HTR-8/SVneo (cell line): ENCODE data around the gene AQP7.
"Not testable (repeated sequence)": the region's sequence is repeated elsewhere in the genome, so short reads cannot be mapped to it uniquely, and the experiment has no call there.

Experiments used
- DNase-seq: peaks from one replicate; pipeline ENCODE4 v3.0.0; 2011; ENCODE audit warnings: low spot score, mixed read lengths; ENCODE audit not compliant: insufficient read length
- FAIRE-seq: peaks from 2 replicates; lab custom pipeline; 2011; peaks lifted over from hg19 to GRCh38; lab: Jason Lieb, UNC

AQP7 gene

DNA sequence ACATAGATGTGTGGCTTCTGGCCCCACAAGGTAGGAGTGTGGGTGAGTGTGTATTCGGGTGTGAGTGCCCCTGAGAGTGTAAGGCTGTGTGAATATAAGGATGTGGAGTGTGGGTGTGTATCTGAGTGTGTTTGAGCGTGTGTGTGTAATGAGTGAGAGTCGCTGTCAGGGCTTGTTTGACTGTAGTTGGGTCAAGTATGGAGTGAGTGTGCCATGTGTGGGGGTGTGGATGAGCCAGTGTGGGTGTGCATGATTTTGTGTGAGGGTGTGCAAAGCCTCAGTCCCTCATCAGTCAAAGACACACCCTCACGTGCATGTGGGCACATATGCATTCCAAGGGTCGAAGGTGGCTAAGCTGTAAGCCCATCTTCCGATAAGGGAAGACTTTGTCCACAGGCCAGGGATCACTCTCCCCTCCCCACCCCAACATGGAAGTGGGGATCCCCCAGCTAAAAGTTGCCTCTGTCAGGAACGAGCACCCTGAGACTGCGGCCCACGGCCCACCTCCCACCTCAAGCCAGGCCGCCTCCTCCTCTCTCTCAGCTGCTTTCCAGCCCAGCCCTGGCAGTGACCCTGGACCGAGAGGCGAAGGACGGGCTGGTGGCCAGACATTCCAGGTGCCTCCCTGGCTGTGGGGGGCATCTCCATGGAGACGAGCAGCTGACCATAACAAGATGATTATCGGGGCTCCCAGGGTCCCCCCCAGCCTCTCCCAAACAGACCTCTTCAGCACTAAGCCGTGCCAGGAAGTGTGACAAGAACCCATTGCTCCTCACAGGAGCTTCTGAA is 32.1 kb upstream of the AQP7 start:
- no peak for DNase-seq
- FAIRE-seq: no peak

GRCh38 chr9:33433871-33434270 is 31.5 kb upstream of the AQP7 start:
- no peak for FAIRE-seq
- DNase-seq: no peak

DNA sequence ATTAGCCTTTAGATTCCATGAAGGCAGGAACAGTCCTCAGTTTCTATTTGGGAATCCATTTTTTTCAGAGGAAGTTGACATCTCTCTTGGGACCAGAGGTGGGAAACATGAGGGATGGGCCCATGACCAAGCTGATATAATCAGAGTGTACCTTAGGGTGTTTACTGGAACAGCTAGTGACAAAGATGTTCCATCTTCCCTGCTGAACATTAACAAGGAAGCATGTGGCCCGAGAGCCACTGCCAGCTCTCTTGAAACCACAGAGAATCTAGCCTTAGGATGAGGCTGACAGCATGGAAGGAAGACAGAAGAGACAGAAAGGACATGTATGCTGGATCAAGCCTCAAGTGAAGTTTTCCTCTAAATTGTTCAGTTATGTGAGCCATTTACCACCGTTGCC is 29.1 kb upstream of the AQP7 start:
- FAIRE-seq (no peak), DNase-seq (no peak)

- FAIRE-seq (no peak), DNase-seq (no peak)
These were observed 28.6 kb upstream of the AQP7 start for GRCh38 chr9:33430942-33431341.

GRCh38 chr9:33429256-33429985 is 27.1 kb upstream of the AQP7 start:
- DNase-seq (no peak), FAIRE-seq (no peak)

GRCh38 chr9:33426843-33427293 is 24.5 kb upstream of the AQP7 start:
- FAIRE-seq (no peak), DNase-seq (no peak)

- no peak for DNase-seq
- no peak for FAIRE-seq
These were observed 22.8 kb upstream of the AQP7 start for GRCh38 chr9:33425128-33425533.

DNA sequence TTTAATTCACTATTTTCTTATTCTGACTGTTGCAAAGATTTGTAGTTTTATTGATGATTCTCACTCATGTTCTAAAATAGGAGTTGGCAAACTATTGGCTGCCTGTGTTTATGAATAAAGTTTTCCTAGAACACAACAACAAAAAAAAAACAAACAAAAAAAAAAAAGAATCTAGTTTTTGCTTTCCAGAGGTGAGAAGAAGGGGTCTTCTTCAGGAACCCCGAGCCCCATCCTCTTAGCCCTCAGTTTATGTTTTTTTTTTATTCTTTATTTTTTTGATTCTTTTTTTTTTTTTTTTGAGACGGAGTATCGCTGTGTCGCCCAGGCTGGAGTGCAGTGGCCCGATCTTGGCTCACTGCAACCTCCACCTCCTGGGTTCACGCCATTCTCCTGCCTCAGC is 22.1 kb upstream of the AQP7 start:
- DNase-seq, FAIRE-seq: not testable (repeated sequence)

DNA sequence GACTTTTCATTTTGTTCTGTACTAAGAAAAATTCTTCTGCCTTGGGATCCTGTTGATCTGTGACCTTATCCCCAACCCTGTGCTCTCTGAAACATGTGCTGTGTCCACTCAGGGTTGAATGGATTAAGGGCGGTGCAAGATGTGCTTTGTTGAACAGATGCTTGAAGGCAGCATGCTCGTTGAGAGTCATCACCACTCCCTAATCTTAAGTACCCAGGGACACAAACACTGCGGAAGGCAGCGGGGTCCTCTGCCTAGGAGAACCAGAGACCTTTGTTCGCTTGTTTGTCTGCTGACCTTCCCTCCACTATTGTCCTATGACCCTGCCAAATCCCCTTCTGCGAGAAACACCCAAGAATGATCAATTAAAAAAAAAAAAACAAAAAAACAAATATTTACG is 21.7 kb upstream of the AQP7 start:
- not testable (repeated sequence) for FAIRE-seq, DNase-seq

- FAIRE-seq (no peak), DNase-seq (no peak)
These were observed 17.4 kb upstream of the AQP7 start for GRCh38 chr9:33419708-33420303.

DNA sequence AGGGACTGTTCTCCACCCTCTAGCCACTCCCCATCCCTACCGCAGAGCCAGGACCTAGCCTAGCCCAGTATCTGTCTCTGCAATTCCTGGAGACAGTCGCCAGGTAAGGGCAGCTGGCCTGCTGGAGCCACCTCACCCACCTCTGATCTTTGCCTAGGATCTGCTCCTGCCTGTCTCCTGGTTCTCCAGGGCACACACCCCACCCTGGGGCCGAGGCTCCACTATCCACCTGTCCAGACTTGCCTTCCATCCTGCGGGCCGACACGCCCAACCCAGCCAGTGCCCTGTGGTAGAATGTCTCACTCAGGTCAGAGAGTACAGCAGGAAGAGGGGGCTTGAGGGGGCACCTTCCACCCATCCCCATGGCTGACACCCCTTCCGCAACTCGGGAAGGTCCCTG is 15.7 kb upstream of the AQP7 start:
- FAIRE-seq: no peak

GRCh38 chr9:33416996-33417395 is 14.6 kb upstream of the AQP7 start:
- FAIRE-seq (no peak), DNase-seq (no peak)

More for the DNA sequence above, 15.7 kb upstream of the AQP7 start:
- DNase-seq: no peak

- FAIRE-seq (no peak), DNase-seq (peak; percentile 27)
These were observed 13.2 kb upstream of the AQP7 start for GRCh38 chr9:33415501-33416038.

- no peak for FAIRE-seq
- no peak for DNase-seq
These were observed 12.6 kb upstream of the AQP7 start for GRCh38 chr9:33414889-33415500.

DNA sequence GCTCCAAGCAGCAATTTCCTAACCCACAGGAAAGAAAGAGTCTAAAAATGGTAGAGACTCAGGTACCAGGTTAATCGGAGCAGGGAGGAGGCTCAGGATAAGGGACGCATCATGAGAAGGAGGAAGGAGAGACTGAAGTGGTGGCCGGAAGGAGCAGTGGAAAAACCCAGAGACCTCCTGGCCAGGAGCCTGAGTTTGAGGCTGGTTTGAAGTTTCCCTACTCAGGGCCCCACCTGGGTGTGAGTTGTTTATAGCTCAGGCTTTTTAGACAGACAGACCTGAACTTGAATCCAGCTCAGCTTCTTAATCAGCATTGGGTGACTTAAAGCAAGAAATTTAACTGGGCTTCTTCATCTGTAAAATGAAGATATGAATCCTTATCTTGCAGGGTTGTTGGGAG is 11.9 kb upstream of the AQP7 start:
- DNase-seq (no peak), FAIRE-seq (no peak)

GRCh38 chr9:33408087-33408486 is 5.7 kb upstream of the AQP7 start:
- no peak for DNase-seq
- no peak for FAIRE-seq

- no peak for DNase-seq
- FAIRE-seq: no peak
These were observed 4.7 kb upstream of the AQP7 start for GRCh38 chr9:33407061-33407460.

GRCh38 chr9:33404788-33405362 is 2.5 kb upstream of the AQP7 start:
- no peak for FAIRE-seq
- no peak for DNase-seq

GRCh38 chr9:33403941-33404787 is 1.8 kb upstream of the AQP7 start:
- DNase-seq: no peak
- no peak for FAIRE-seq
